Subcutaneous adipose tissue (tissue), 4 donors: ENCODE data around the gene TRHDE. TPM values are rescaled to one million over a fixed set of nuclear protein-coding genes. Genes with fewer than 3 reads are reported as not detected.

ENCODE experiments used
- total RNA-seq, 4 donors: library from RNA; depleted of rRNA; stranded (reverse); fragments of >200 nt; gene quantifications; one replicate each; pipeline ENCODE4 v1.1.0, GENCODE V29; 2016
- TF ChIP-seq, protein P1 (sequence below): fragments of 450-650 bp; IDR thresholded peaks from one replicate; pipeline ENCODE4 v1.5.1; 2016; ENCODE audit warnings: low read depth, mild to moderate bottlenecking, control low read depth, antibody characterized with exemption, moderate library complexity

TRHDE gene
- total RNA-seq, 4 donors from 2014 or later = 17.7 to 30.9 (median 26.1) TPM

DNA sequence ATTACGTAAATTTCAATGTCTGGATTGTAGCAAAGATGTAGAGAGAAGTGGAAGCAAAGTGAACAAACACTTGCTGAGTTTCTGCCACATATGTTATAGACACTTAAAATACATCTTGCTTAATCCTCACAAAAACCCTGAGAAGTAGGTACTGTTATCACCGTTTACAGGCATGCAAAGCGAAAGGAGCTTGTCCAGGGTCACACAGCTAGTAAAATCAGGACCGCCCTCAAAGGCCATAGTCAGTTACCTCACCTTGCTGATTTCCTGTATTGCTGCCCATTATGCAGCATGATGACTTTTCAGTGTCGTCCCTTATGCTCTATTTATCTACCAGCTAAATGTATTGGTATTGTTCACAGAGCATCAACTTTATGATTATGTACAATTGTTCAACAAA, 39.8 kb downstream of the TRHDE start:
- TF ChIP-seq, protein P1, sequence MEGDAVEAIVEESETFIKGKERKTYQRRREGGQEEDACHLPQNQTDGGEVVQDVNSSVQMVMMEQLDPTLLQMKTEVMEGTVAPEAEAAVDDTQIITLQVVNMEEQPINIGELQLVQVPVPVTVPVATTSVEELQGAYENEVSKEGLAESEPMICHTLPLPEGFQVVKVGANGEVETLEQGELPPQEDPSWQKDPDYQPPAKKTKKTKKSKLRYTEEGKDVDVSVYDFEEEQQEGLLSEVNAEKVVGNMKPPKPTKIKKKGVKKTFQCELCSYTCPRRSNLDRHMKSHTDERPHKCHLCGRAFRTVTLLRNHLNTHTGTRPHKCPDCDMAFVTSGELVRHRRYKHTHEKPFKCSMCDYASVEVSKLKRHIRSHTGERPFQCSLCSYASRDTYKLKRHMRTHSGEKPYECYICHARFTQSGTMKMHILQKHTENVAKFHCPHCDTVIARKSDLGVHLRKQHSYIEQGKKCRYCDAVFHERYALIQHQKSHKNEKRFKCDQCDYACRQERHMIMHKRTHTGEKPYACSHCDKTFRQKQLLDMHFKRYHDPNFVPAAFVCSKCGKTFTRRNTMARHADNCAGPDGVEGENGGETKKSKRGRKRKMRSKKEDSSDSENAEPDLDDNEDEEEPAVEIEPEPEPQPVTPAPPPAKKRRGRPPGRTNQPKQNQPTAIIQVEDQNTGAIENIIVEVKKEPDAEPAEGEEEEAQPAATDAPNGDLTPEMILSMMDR = no peak

DNA sequence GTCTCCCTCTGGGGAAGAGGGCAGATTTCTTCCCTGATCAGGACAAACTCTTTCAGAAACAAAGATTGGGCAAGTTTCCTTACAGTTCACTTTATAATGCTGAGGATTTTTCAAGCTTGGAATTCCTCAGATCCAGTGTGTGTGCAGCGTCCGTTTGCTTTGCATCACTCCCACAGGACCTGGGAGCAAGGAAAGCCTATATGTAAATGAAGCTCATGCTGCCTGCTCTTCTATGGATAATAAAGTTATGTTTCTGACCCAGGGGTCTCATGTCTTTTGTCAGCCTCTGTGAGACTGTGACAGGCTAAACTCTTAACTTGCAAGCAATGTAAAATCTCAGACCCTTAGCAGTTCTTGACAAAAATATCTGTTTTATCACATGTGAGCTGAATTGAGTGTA, 41.6 kb downstream of the TRHDE start:
- TF ChIP-seq, protein P1 = no peak

DNA sequence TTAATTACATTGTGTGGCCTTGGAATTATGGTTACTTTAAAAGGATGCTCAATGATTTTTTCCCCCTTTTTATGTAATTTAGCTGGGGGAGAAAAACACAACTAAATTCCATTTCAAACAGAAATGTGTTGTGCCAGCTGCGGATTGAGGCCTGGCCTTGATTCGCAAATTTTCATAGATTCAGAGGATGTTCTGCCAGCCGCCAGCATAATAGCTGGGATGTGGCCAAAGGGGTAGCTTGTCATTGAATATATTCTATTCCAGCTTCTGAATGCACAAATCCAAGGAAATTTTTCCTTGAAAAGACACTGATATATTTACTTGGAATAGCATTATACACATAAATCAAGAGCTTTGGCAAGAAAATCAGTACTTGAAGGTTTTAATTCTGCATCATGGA, 43.7 kb downstream of the TRHDE start:
- TF ChIP-seq, protein P1 = no peak

DNA sequence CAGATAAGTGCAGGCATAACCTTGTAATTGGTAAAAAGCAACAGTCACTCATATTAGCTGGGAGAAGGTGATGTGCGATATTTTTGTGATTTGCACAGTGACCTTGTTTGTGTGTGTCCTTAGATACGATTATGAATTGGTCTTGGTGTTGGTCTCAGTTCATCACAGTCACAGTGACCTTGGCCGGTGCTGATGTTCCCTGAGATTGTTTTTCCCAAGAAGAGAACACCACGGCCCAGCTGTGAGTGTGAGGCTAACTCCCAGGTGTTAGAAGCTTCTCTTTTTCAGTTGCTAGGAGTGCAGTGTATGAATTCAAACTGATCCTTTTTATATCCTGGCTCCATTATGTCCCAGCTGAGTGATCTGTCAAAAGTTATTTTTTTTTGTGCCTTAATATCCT, 46.2 kb downstream of the TRHDE start:
- TF ChIP-seq, protein P1 = no peak

DNA sequence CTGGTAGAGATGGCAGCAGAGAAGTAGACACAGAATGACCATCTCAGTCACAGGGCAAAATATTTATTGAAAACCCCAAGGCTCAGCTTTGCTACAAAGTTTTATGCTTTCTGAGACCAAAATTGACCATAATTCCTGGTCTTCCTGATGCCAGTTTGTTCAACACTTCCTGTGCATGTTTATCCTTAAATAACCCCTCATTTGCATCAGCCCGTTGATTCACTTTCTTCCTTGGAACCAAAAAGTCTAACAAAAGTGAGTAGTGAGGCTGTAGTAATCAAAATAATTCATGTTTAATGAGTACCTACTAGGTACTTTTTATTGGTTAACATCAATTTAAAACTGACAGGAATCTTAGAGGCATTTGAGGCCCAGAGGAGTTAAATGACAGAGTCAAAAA, 51.7 kb downstream of the TRHDE start:
- TF ChIP-seq, protein P1 = no peak

DNA sequence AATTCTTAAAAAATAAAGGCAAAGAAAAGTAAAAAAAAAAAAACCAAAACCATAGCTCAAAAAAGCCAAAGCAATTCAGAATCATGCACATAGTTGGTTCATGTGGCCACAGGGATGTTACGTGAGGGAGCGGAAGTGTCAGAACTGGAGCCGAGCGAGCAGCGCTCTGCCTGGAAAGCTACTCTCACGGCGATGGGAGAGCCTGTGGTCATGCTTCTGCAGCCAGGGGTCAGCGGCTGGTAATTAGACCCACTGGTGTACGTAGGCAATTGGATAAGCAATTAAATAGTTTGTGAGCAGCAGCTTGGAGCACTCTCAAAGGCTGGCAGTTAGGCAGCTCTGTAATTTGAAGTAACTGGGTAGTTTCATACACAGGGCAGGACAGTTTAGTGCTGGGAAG, 58.1 kb downstream of the TRHDE start:
- TF ChIP-seq, protein P1 = no peak

DNA sequence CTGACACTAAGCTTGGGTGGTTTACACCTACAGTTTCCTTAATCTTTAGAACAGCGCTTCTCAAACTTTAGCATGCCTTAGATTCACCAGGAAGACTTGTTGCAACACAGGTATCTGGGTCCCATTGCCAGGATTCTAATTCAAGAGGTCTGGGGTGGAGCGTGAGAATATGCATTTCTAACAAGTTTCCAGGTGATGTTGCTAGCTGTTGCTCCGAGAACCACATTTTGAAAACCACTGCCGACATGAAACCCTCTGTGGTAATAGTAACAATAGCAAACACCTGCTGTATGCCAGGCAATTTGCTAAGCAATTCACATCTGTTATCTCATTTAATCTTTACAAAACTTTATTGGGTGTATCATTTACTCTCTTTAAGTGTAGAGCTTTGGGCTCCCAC, 58.6 kb downstream of the TRHDE start:
- TF ChIP-seq, protein P1 = no peak
